ENCODE results near the gene ZNF618.

GRCh38 chr9:114097613-114098020 lies 221.5 kb downstream of the ZNF618 start:
- TF ChIP-seq, protein P1, sequence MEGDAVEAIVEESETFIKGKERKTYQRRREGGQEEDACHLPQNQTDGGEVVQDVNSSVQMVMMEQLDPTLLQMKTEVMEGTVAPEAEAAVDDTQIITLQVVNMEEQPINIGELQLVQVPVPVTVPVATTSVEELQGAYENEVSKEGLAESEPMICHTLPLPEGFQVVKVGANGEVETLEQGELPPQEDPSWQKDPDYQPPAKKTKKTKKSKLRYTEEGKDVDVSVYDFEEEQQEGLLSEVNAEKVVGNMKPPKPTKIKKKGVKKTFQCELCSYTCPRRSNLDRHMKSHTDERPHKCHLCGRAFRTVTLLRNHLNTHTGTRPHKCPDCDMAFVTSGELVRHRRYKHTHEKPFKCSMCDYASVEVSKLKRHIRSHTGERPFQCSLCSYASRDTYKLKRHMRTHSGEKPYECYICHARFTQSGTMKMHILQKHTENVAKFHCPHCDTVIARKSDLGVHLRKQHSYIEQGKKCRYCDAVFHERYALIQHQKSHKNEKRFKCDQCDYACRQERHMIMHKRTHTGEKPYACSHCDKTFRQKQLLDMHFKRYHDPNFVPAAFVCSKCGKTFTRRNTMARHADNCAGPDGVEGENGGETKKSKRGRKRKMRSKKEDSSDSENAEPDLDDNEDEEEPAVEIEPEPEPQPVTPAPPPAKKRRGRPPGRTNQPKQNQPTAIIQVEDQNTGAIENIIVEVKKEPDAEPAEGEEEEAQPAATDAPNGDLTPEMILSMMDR (IDR thresholded peaks at IDR 0.05): no peak
- no peak for TF ChIP-seq POLR2A (IDR thresholded peaks at IDR 0.05)
- TF ChIP-seq POLR2AphosphoS5 (IDR thresholded peaks at IDR 0.05; ENCODE audit: insufficient read depth in 1 of 2, low read depth in 1 of 2): no peak

All from vagina (tissue), 2 donors.